Ectodermal cell (in vitro differentiated cells): ENCODE measurements around the gene CNTN1.

ENCODE experiments used
- H3K27ac ChIP-seq: 2 replicates; pipeline ENCODE4 v1.7.0; 2013; ENCODE audit warnings: mild to moderate bottlenecking, low read depth, low read length; ENCODE audit not compliant: insufficient read depth, poor library complexity, severe bottlenecking
- H3K27me3 ChIP-seq: 2 replicates; pipeline ENCODE4 v1.7.0; 2013; ENCODE audit warnings: mild to moderate bottlenecking, low read length; ENCODE audit not compliant: insufficient read depth, control insufficient read depth, poor library complexity, severe bottlenecking
- H3K36me3 ChIP-seq: one replicate; pipeline ENCODE4 v1.7.0; 2013; ENCODE audit warnings: low read length; ENCODE audit not compliant: control insufficient read depth, insufficient read depth
- H3K4me1 ChIP-seq: one replicate; pipeline ENCODE4 v1.7.0; 2013; ENCODE audit warnings: low read length; ENCODE audit not compliant: control insufficient read depth, insufficient read depth
- H3K4me3 ChIP-seq: 2 replicates; pipeline ENCODE4 v1.7.0; 2013; ENCODE audit warnings: low read depth, low read length, control low read depth; ENCODE audit not compliant: insufficient read depth
- H3K9me3 ChIP-seq: 2 replicates; pipeline ENCODE4 v1.7.0; 2013; ENCODE audit warnings: mild to moderate bottlenecking, low read length, moderate library complexity; ENCODE audit not compliant: control insufficient read depth
- WGBS, 2 experiments: methylation state at CpG; one replicate each; pipeline ENCODE4 v1.1.7; 2013; ENCODE audit warnings: missing lambda C conversion rate in 2 of 2; 5-methylcytosine and 5-hydroxymethylcytosine counted together

Gene CNTN1

GRCh38 chr12:40693207-40693821, 1.1 kb downstream of the CNTN1 start:
- Histone ChIP-seq H3K9me3 (no peaks in the 10 kb centered on the region), H3K4me1 (peaks cover 6% of the 10 kb centered on the region), H3K36me3 (no peaks in the 10 kb centered on the region), H3K27me3 (peaks cover 43% of the 10 kb centered on the region), H3K4me3 (peak overlapping the region; percentile 56), H3K27ac (no peak overlapping the region)
- 3% methylated on average over 22 to 24 of the region's 24 CpGs for WGBS, 2 experiments

GRCh38 chr12:40697566-40698259, 5.5 kb downstream of the CNTN1 start:
- H3K4me3 ChIP-seq: no peak overlapping the region
- peaks cover 25% of the 10 kb centered on the region for H3K27me3 ChIP-seq
- no peaks in the 10 kb centered on the region for H3K9me3 ChIP-seq
- H3K27ac ChIP-seq: no peak overlapping the region
- H3K36me3 ChIP-seq: no peaks in the 10 kb centered on the region
- H3K4me1 ChIP-seq: peaks cover 6% of the 10 kb centered on the region
- WGBS, 2 experiments: 92 to 94% methylated on average over 4 to 5 of the region's 6 CpGs

GRCh38 chr12:40701756-40702155, 9.5 kb downstream of the CNTN1 start:
- no peaks in the 10 kb centered on the region for H3K27me3 ChIP-seq
- no peak overlapping the region for H3K27ac ChIP-seq
- H3K9me3 ChIP-seq: no peaks in the 10 kb centered on the region
- WGBS, 2 experiments: 87 to 96% methylated on average over 3 to 4 of the region's 4 CpGs
- H3K4me3 ChIP-seq: no peak overlapping the region
- H3K36me3 ChIP-seq: no peaks in the 10 kb centered on the region
- no peaks in the 10 kb centered on the region for H3K4me1 ChIP-seq

GRCh38 chr12:40711121-40711520, 18.9 kb downstream of the CNTN1 start:
- H3K27ac ChIP-seq: no peak overlapping the region
- no peak overlapping the region for H3K4me3 ChIP-seq
- no peaks in the 10 kb centered on the region for H3K9me3 ChIP-seq
- H3K4me1 ChIP-seq: no peaks in the 10 kb centered on the region
- no peaks in the 10 kb centered on the region for H3K36me3 ChIP-seq
- no peaks in the 10 kb centered on the region for H3K27me3 ChIP-seq

- Histone ChIP-seq H3K27ac (no peak overlapping the region), H3K27me3 (no peaks in the 10 kb centered on the region), H3K9me3 (no peaks in the 10 kb centered on the region), H3K4me1 (no peaks in the 10 kb centered on the region), H3K36me3 (no peaks in the 10 kb centered on the region), H3K4me3 (no peak overlapping the region)
- WGBS, 2 experiments: 50 to 56% methylated on average over 1 of the region's 1 CpG
Measured at GRCh38 chr12:40714636-40715035, 22.4 kb downstream of the CNTN1 start.

GRCh38 chr12:40716037-40716436, 23.8 kb downstream of the CNTN1 start:
- Histone ChIP-seq H3K36me3 (no peaks in the 10 kb centered on the region), H3K4me3 (no peak overlapping the region), H3K4me1 (no peaks in the 10 kb centered on the region), H3K27me3 (no peaks in the 10 kb centered on the region), H3K27ac (no peak overlapping the region), H3K9me3 (no peaks in the 10 kb centered on the region)

- no peak overlapping the region for H3K27ac ChIP-seq
- 81 to 97% methylated on average over 1 of the region's 1 CpG for WGBS, 2 experiments
- no peaks in the 10 kb centered on the region for H3K27me3 ChIP-seq
- H3K36me3 ChIP-seq: no peaks in the 10 kb centered on the region
- H3K4me3 ChIP-seq: no peak overlapping the region
- H3K9me3 ChIP-seq: no peaks in the 10 kb centered on the region
- H3K4me1 ChIP-seq: no peaks in the 10 kb centered on the region
Measured at GRCh38 chr12:40717576-40717975, 25.3 kb downstream of the CNTN1 start.

GRCh38 chr12:40718878-40719372, 26.7 kb downstream of the CNTN1 start:
- H3K27ac ChIP-seq: no peak overlapping the region
- no peaks in the 10 kb centered on the region for H3K27me3 ChIP-seq
- no peaks in the 10 kb centered on the region for H3K9me3 ChIP-seq
- H3K4me3 ChIP-seq: no peak overlapping the region
- WGBS, 2 experiments: 91% methylated on average over 1 of the region's 2 CpGs; no CpG with 5 or more reads in 1 of the 2 experiments
- no peaks in the 10 kb centered on the region for H3K36me3 ChIP-seq
- no peaks in the 10 kb centered on the region for H3K4me1 ChIP-seq

- Histone ChIP-seq H3K27ac (no peak overlapping the region), H3K4me3 (no peak overlapping the region), H3K36me3 (no peaks in the 10 kb centered on the region), H3K9me3 (no peaks in the 10 kb centered on the region), H3K27me3 (no peaks in the 10 kb centered on the region), H3K4me1 (no peaks in the 10 kb centered on the region)
- WGBS, 2 experiments: 92 to 94% methylated on average over 6 of the region's 6 CpGs
Measured at GRCh38 chr12:40723001-40723400, 30.8 kb downstream of the CNTN1 start.

GRCh38 chr12:40726366-40726765, 34.1 kb downstream of the CNTN1 start:
- Histone ChIP-seq H3K4me3 (no peak overlapping the region), H3K9me3 (no peaks in the 10 kb centered on the region), H3K27me3 (no peaks in the 10 kb centered on the region), H3K27ac (no peak overlapping the region), H3K36me3 (no peaks in the 10 kb centered on the region), H3K4me1 (no peaks in the 10 kb centered on the region)
- 80% methylated on average over 1 of the region's 1 CpG; no CpG with 5 or more reads in 1 of the 2 experiments for WGBS, 2 experiments
